GM12878 (cell line): ENCODE measurements around the gene KCNA3. TPM values are rescaled to one million over a fixed set of nuclear protein-coding genes. Genes with fewer than 3 reads are reported as not detected.

Source experiments
- BMI1 ChIP-seq: fragments of 450-650 bp; IDR thresholded peaks from 2 replicates; pipeline ENCODE4 v1.6.1; 2016; ENCODE audit warnings: mild to moderate bottlenecking, moderate library complexity, borderline replicate concordance
- EZH2 ChIP-seq: IDR thresholded peaks from 2 replicates; pipeline ENCODE4 v1.6.1; 2012; ENCODE audit warnings: low read depth, mild to moderate bottlenecking, control low read depth, inconsistent platforms, low read length, borderline replicate concordance; ENCODE audit not compliant: control insufficient read depth
- LARP7 ChIP-seq: fragments of 450-650 bp; IDR thresholded peaks from 2 replicates; pipeline ENCODE4 v1.6.1; 2017; ENCODE audit warnings: mild to moderate bottlenecking
- NFYA ChIP-seq: IDR thresholded peaks from 2 replicates; pipeline ENCODE4 v1.6.1; 2011; ENCODE audit warnings: low read depth, mild to moderate bottlenecking, low read length, improper control_type of control experiment, borderline replicate concordance
- polyA plus RNA-seq, 11 experiments: library from polyadenylated mRNA; depleted of rRNA in 4 of 11; unstranded in 6 of 11; stranded (reverse) in 5 of 11; fragments of >200 nt; fragmentation: Nextera tagmentation in 4 of 11; fragmentation: Illumina TruSeq in 1 of 11; extraction: Ambion mirVana in 4 of 11; extraction: Trizol in 1 of 11; gene quantifications; 1 replicate in 1 of 11; 2 replicates in 10 of 11; pipeline versions ENCODE4 v1.2.1 to v1.2.3, GENCODE V29; 2011 to 2016; ENCODE audit warnings: inconsistent platforms in 2 of 11, missing spikeins in 2 of 11, low read depth in 1 of 11
- total RNA-seq, 4 experiments: library from RNA; depleted of rRNA in 3 of 4; stranded (reverse); fragments of >200 nt in 3 of 4; fragmentation: Illumina TruSeq in 1 of 4; extraction: Trizol in 1 of 4; gene quantifications; 2 replicates each; pipeline versions ENCODE4 v1.2.1 to v1.2.3, GENCODE V29; 2013 to 2021
- TF ChIP-seq, protein P1 (sequence below): fragments of 450-650 bp; IDR thresholded peaks from 2 replicates; pipeline ENCODE4 v1.6.1; 2016; ENCODE audit warnings: mild to moderate bottlenecking, moderate library complexity, borderline replicate concordance
- TF ChIP-seq, protein P2 (sequence below): fragments of 450-650 bp; formaldehyde crosslinking; IDR thresholded peaks from 2 replicates; pipeline ENCODE4 v1.4.0; 2020; ENCODE audit warnings: mild to moderate bottlenecking, moderate library complexity

Gene KCNA3
- total and polyA plus RNA-seq, 10 of the 15 experiments (the other 5 are each of a cell fraction or from before 2014, with no cell fraction given) = 0.10 to 3.3 (median 1.7) TPM

- TF ChIP-seq, protein P1, sequence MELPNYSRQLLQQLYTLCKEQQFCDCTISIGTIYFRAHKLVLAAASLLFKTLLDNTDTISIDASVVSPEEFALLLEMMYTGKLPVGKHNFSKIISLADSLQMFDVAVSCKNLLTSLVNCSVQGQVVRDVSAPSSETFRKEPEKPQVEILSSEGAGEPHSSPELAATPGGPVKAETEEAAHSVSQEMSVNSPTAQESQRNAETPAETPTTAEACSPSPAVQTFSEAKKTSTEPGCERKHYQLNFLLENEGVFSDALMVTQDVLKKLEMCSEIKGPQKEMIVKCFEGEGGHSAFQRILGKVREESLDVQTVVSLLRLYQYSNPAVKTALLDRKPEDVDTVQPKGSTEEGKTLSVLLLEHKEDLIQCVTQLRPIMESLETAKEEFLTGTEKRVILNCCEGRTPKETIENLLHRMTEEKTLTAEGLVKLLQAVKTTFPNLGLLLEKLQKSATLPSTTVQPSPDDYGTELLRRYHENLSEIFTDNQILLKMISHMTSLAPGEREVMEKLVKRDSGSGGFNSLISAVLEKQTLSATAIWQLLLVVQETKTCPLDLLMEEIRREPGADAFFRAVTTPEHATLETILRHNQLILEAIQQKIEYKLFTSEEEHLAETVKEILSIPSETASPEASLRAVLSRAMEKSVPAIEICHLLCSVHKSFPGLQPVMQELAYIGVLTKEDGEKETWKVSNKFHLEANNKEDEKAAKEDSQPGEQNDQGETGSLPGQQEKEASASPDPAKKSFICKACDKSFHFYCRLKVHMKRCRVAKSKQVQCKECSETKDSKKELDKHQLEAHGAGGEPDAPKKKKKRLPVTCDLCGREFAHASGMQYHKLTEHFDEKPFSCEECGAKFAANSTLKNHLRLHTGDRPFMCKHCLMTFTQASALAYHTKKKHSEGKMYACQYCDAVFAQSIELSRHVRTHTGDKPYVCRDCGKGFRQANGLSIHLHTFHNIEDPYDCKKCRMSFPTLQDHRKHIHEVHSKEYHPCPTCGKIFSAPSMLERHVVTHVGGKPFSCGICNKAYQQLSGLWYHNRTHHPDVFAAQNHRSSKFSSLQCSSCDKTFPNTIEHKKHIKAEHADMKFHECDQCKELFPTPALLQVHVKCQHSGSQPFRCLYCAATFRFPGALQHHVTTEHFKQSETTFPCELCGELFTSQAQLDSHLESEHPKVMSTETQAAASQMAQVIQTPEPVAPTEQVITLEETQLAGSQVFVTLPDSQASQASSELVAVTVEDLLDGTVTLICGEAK = no peak
- TF ChIP-seq EZH2 (no peak), BMI1 (no peak), LARP7 (no peak), NFYA (no peak)
- TF ChIP-seq, protein P2, sequence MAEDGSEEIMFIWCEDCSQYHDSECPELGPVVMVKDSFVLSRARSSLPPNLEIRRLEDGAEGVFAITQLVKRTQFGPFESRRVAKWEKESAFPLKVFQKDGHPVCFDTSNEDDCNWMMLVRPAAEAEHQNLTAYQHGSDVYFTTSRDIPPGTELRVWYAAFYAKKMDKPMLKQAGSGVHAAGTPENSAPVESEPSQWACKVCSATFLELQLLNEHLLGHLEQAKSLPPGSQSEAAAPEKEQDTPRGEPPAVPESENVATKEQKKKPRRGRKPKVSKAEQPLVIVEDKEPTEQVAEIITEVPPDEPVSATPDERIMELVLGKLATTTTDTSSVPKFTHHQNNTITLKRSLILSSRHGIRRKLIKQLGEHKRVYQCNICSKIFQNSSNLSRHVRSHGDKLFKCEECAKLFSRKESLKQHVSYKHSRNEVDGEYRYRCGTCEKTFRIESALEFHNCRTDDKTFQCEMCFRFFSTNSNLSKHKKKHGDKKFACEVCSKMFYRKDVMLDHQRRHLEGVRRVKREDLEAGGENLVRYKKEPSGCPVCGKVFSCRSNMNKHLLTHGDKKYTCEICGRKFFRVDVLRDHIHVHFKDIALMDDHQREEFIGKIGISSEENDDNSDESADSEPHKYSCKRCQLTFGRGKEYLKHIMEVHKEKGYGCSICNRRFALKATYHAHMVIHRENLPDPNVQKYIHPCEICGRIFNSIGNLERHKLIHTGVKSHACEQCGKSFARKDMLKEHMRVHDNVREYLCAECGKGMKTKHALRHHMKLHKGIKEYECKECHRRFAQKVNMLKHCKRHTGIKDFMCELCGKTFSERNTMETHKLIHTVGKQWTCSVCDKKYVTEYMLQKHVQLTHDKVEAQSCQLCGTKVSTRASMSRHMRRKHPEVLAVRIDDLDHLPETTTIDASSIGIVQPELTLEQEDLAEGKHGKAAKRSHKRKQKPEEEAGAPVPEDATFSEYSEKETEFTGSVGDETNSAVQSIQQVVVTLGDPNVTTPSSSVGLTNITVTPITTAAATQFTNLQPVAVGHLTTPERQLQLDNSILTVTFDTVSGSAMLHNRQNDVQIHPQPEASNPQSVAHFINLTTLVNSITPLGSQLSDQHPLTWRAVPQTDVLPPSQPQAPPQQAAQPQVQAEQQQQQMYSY (CRISPR knock-in tag) = no peak
Observed at GRCh38 chr1:110706621-110707020, 31.9 kb upstream of the KCNA3 start (continued).
